Hepatocyte (in vitro differentiated cells): ENCODE data around the gene PALLD. TPM values are rescaled to one million over a fixed set of nuclear protein-coding genes. Genes with fewer than 3 reads are reported as not detected.

Source experiments
- DNase-seq: peaks from one replicate; pipeline ENCODE4 v3.0.0-alpha.2; 2016; ENCODE audit warnings: low spot score
- H2AFZ ChIP-seq: fragments of 200-600 bp; sonication (generic); 2 replicates; pipeline ENCODE4 v1.6.0; 2016; ENCODE audit warnings: antibody characterized with exemption, mild to moderate bottlenecking
- H3K27ac ChIP-seq: fragments of 200-600 bp; sonication (generic); 2 replicates; pipeline ENCODE4 v1.5.1; 2016; ENCODE audit warnings: mild to moderate bottlenecking
- H3K27me3 ChIP-seq: fragments of 200-600 bp; sonication (generic); 2 replicates; pipeline ENCODE4 v1.6.1; 2016
- H3K36me3 ChIP-seq: fragments of 200-600 bp; sonication (generic); replicated peaks from 2 replicates; pipeline ENCODE4 v1.5.1; 2016; ENCODE audit warnings: low read depth; ENCODE audit not compliant: insufficient read depth
- H3K4me1 ChIP-seq: fragments of 200-600 bp; sonication (generic); 2 replicates; pipeline ENCODE4 v1.5.1; 2016; ENCODE audit warnings: mild to moderate bottlenecking, moderate library complexity; ENCODE audit not compliant: insufficient read depth
- H3K4me2 ChIP-seq: fragments of 200-600 bp; sonication (generic); 2 replicates; pipeline ENCODE4 v1.6.0; 2016
- H3K4me3 ChIP-seq: fragments of 200-600 bp; sonication (generic); 2 replicates; pipeline ENCODE4 v1.5.1; 2016; ENCODE audit warnings: mild to moderate bottlenecking
- H3K79me2 ChIP-seq: fragments of 200-600 bp; sonication (generic); 2 replicates; pipeline ENCODE4 v1.6.0; 2017; ENCODE audit warnings: mild to moderate bottlenecking
- H3K9me2 ChIP-seq: fragments of 200-600 bp; sonication (generic); replicated peaks from 2 replicates; pipeline ENCODE4 v1.6.0; 2017; ENCODE audit warnings: mild to moderate bottlenecking; ENCODE audit not compliant: insufficient read depth
- H3K9me3 ChIP-seq: fragments of 200-600 bp; sonication (generic); 2 replicates; pipeline ENCODE4 v1.5.1; 2016; ENCODE audit warnings: low read depth, mild to moderate bottlenecking
- H4K20me1 ChIP-seq: fragments of 200-600 bp; sonication (generic); 2 replicates; pipeline ENCODE4 v1.6.0; 2016; ENCODE audit warnings: mild to moderate bottlenecking; ENCODE audit not compliant: insufficient read depth, poor library complexity, severe bottlenecking
- EZH2 ChIP-seq: fragments of 200-600 bp; sonication (generic); IDR thresholded peaks from 2 replicates; pipeline ENCODE4 v1.6.1; 2016; ENCODE audit warnings: antibody characterized with exemption, mild to moderate bottlenecking, borderline replicate concordance
- EZH2phosphoT487 ChIP-seq: fragments of 200-600 bp; sonication (generic); IDR thresholded peaks from one replicate; pipeline ENCODE4 v1.6.1; 2018; ENCODE audit warnings: antibody characterized with exemption, mild to moderate bottlenecking, low read depth, moderate library complexity; ENCODE audit not compliant: unreplicated experiment, severe bottlenecking
- WGBS: methylation state at CpG from one replicate; pipeline ENCODE4 v1.1.6; 2016; ENCODE audit warnings: low lambda C conversion rate; ENCODE audit errors: missing lambda C conversion rate; 5-methylcytosine and 5-hydroxymethylcytosine counted together
- polyA plus RNA-seq: library from polyadenylated mRNA; unstranded; fragments of >200 nt; fragmentation: Nextera tagmentation; extraction: Ambion mirVana; gene quantifications from 2 replicates; pipeline ENCODE4 v1.2.1, GENCODE V29; 2016
- total RNA-seq: library from RNA; depleted of rRNA; stranded (reverse); fragments of >200 nt; gene quantifications from 2 replicates; pipeline ENCODE4 v1.2.3, GENCODE V29; 2014
- TF ChIP-seq, protein P1 (sequence below): fragments of 200-600 bp; sonication (generic); IDR thresholded peaks from 2 replicates; pipeline ENCODE4 v1.5.1; 2016; ENCODE audit warnings: antibody characterized with exemption, mild to moderate bottlenecking; ENCODE audit not compliant: poor library complexity

PALLD gene
- total and polyA plus RNA-seq, 2 experiments from 2014 or later = 82.7 to 85.2 TPM

DNA sequence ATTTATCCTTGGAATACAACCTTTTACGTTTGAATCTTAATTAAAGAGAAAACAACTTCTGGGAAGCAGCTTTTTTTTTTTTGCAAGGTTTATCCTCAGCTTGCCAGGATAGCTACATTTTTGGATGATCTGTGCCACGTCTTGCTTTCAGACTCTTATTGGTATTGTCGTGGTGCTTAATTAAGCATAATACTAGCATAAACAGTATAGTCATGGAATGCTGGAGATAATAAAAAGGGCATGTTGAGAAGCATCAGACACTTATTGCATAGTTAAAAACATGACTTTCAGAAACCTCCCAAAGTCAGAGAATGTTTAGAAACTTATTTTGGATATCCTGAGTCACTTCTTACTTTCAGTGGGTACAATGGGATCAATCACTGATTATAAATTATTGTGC is 77.0 kb downstream of the PALLD start:
- Histone ChIP-seq H3K27ac (no peak overlapping the region), H3K79me2 (no peaks in the 10 kb centered on the region), H3K27me3 (no peaks in the 10 kb centered on the region), H3K4me3 (no peak overlapping the region), H3K4me1 (no peaks in the 10 kb centered on the region), H3K36me3 (no peaks in the 10 kb centered on the region), H3K4me2 (no peak overlapping the region), H3K9me3 (no peaks in the 10 kb centered on the region), H4K20me1 (no peaks in the 10 kb centered on the region), H2AFZ (no peak overlapping the region), H3K9me2 (no peaks in the 10 kb centered on the region)
- TF ChIP-seq, protein P1, sequence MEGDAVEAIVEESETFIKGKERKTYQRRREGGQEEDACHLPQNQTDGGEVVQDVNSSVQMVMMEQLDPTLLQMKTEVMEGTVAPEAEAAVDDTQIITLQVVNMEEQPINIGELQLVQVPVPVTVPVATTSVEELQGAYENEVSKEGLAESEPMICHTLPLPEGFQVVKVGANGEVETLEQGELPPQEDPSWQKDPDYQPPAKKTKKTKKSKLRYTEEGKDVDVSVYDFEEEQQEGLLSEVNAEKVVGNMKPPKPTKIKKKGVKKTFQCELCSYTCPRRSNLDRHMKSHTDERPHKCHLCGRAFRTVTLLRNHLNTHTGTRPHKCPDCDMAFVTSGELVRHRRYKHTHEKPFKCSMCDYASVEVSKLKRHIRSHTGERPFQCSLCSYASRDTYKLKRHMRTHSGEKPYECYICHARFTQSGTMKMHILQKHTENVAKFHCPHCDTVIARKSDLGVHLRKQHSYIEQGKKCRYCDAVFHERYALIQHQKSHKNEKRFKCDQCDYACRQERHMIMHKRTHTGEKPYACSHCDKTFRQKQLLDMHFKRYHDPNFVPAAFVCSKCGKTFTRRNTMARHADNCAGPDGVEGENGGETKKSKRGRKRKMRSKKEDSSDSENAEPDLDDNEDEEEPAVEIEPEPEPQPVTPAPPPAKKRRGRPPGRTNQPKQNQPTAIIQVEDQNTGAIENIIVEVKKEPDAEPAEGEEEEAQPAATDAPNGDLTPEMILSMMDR = no peak
- TF ChIP-seq EZH2 (no peak), EZH2phosphoT487 (no peak)
- no peak for DNase-seq
- WGBS = 54% methylated on average over 3 of the region's 3 CpGs

DNA sequence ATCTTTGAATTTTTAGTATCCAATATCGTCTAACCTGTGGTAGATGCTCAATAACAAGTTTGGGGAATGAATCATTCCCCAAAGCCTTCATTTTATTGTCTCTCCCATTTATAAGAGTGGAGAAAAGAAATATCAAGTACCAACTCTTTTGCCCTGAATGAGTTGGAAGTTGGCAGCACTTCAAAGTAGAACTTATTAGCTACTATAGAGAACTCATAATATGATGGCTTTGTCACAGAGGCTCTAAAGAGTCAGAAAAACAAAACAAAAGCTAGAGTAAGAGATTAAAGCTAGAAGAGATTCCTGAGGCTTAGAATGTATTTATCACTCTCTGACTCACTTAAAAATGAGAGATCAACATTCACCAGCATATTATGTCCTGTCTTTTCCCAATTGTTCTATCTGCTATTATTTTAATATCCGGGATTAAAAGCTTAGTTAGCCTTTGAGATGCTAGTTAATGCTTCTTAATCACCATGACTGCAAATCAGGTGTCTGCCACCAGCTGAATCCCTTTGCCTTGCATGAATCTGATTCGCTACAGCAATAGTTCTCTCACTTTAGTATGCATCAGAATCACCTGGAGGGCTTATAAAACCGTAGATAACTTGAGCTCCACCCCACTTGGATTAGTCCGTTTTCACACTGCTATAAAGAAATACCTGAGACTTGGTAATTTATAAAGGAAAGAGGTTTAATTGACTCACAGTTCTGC is 77.9 kb downstream of the PALLD start:
- Histone ChIP-seq H2AFZ (no peak overlapping the region), H3K27ac (no peak overlapping the region), H3K4me2 (no peak overlapping the region), H3K27me3 (no peaks in the 10 kb centered on the region), H3K79me2 (no peaks in the 10 kb centered on the region), H3K9me3 (no peaks in the 10 kb centered on the region), H3K4me1 (no peaks in the 10 kb centered on the region), H4K20me1 (no peaks in the 10 kb centered on the region), H3K4me3 (no peak overlapping the region), H3K36me3 (no peaks in the 10 kb centered on the region), H3K9me2 (no peaks in the 10 kb centered on the region)
- TF ChIP-seq EZH2 (no peak), EZH2phosphoT487 (no peak)
- TF ChIP-seq, protein P1 = no peak
- WGBS = 79% methylated on average over 5 of the region's 5 CpGs
- no peak for DNase-seq

DNA sequence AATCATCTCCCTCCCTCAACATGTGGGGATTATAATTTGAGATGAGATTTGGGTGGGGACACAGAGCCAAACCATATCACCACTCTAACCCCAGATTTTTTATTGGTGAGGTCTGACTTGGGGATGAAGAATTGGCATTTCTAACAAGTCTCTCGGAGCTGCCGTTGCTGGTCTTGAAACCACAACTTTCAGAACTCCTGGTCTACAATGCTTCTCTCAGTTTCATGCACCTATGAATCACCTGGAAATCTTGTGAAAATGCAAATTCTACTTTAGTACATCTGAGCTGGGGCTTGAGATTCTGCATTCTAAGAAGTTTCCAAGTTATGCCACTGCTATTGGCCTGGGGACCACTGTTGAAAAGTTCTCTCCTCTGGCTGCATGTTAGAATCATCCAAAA is 78.6 kb downstream of the PALLD start:
- no peaks in the 10 kb centered on the region for H3K9me2 ChIP-seq
- no peak overlapping the region for H3K27ac ChIP-seq
- no peak for TF ChIP-seq EZH2
- TF ChIP-seq, protein P1 = no peak
- no peak for TF ChIP-seq EZH2phosphoT487
- H2AFZ ChIP-seq = no peak overlapping the region
- no peaks in the 10 kb centered on the region for H3K9me3 ChIP-seq
- no peak overlapping the region for H3K4me3 ChIP-seq
- H4K20me1 ChIP-seq = no peaks in the 10 kb centered on the region
- H3K79me2 ChIP-seq = no peaks in the 10 kb centered on the region
- no peak overlapping the region for H3K4me2 ChIP-seq
- H3K36me3 ChIP-seq = no peaks in the 10 kb centered on the region
- no peak for DNase-seq
- WGBS = 100% methylated on average over 2 of the region's 2 CpGs
- no peaks in the 10 kb centered on the region for H3K4me1 ChIP-seq
- H3K27me3 ChIP-seq = no peaks in the 10 kb centered on the region
